Dendritic cell treated with granulocyte-macrophage colony-stimulating factor and Interleukin-4, amounts not matched to agents 40 ng/mL and 50 ng/mL, for 4 days (primary cell): ENCODE results near the gene C22orf39.

Source experiments
- H3K27ac Mint-ChIP-seq: one replicate; pipeline ENCODE4 v1.8.0; 2022; ENCODE audit warnings: mild to moderate bottlenecking, mixed read lengths
- H3K27me3 Mint-ChIP-seq: one replicate; pipeline ENCODE4 v1.8.0; 2022; ENCODE audit warnings: mild to moderate bottlenecking, mixed read lengths
- H3K36me3 Mint-ChIP-seq: one replicate; pipeline ENCODE4 v1.8.0; 2022; ENCODE audit warnings: low read depth, mixed read lengths
- H3K4me1 Mint-ChIP-seq: one replicate; pipeline ENCODE4 v1.8.0; 2022; ENCODE audit warnings: low read depth, mixed read lengths
- H3K4me3 Mint-ChIP-seq: one replicate; pipeline ENCODE4 v1.8.0; 2022; ENCODE audit warnings: mild to moderate bottlenecking, moderate library complexity, mixed read lengths
- H3K9me3 Mint-ChIP-seq: one replicate; pipeline ENCODE4 v1.8.0; 2022; ENCODE audit warnings: mixed read lengths
- intact Hi-C: fragments of 100-400 bp; cut with micrococcal nuclease; formaldehyde crosslinking; loops from one replicate; pipeline ENCODE4 v1.15.0; 2022

The C22orf39 gene

GRCh38 chr22:19419086-19419463 lies 28.4 kb downstream of the C22orf39 start:
- Mint-ChIP-seq H3K9me3 (no peaks in the 10 kb centered on the region), H3K4me1 (peaks cover 40% of the 10 kb centered on the region), H3K4me3 (no peak overlapping the region), H3K27ac (no peak overlapping the region), H3K36me3 (peaks cover 22% of the 10 kb centered on the region), H3K27me3 (no peaks in the 10 kb centered on the region)
- intact Hi-C loops, result no loop called here

- H3K4me1 Mint-ChIP-seq, result peaks cover 12% of the 10 kb centered on the region
- H3K27me3 Mint-ChIP-seq, result no peaks in the 10 kb centered on the region
- H3K36me3 Mint-ChIP-seq, result peaks cover 70% of the 10 kb centered on the region
- no peak overlapping the region for H3K4me3 Mint-ChIP-seq
- peak overlapping the region; percentile 4 for H3K27ac Mint-ChIP-seq
- intact Hi-C loops, result no loop called here
- no peaks in the 10 kb centered on the region for H3K9me3 Mint-ChIP-seq
Observed at GRCh38 chr22:19412923-19413322, 34.6 kb downstream of the C22orf39 start.

GRCh38 chr22:19412478-19412877 lies 35.0 kb downstream of the C22orf39 start:
- H3K4me3 Mint-ChIP-seq, result no peak overlapping the region
- H3K9me3 Mint-ChIP-seq, result no peaks in the 10 kb centered on the region
- intact Hi-C loops, result no loop called here
- peaks cover 71% of the 10 kb centered on the region for H3K36me3 Mint-ChIP-seq
- H3K27me3 Mint-ChIP-seq, result no peaks in the 10 kb centered on the region
- peaks cover 12% of the 10 kb centered on the region for H3K4me1 Mint-ChIP-seq
- peak overlapping the region; percentile 4 for H3K27ac Mint-ChIP-seq

- H3K36me3 Mint-ChIP-seq, result peaks cover 72% of the 10 kb centered on the region
- H3K4me3 Mint-ChIP-seq, result no peak overlapping the region
- H3K4me1 Mint-ChIP-seq, result peaks cover 12% of the 10 kb centered on the region
- no peaks in the 10 kb centered on the region for H3K9me3 Mint-ChIP-seq
- no peaks in the 10 kb centered on the region for H3K27me3 Mint-ChIP-seq
- intact Hi-C loops, result no loop called here
- no peak overlapping the region for H3K27ac Mint-ChIP-seq
Observed at GRCh38 chr22:19411690-19412045, 35.8 kb downstream of the C22orf39 start.

- intact Hi-C loops, result no loop called here
- Mint-ChIP-seq H3K4me1 (peaks cover 12% of the 10 kb centered on the region), H3K4me3 (no peak overlapping the region), H3K27ac (no peak overlapping the region), H3K9me3 (no peaks in the 10 kb centered on the region), H3K36me3 (peaks cover 74% of the 10 kb centered on the region), H3K27me3 (no peaks in the 10 kb centered on the region)
Observed at GRCh38 chr22:19410941-19411689, 36.4 kb downstream of the C22orf39 start.

GRCh38 chr22:19407649-19408606 lies 39.6 kb downstream of the C22orf39 start:
- no peak overlapping the region for H3K27ac Mint-ChIP-seq
- H3K4me1 Mint-ChIP-seq, result peaks cover 4% of the 10 kb centered on the region
- intact Hi-C loops, result no loop called here

GRCh38 chr22:19406846-19407245 lies 40.7 kb downstream of the C22orf39 start:
- Mint-ChIP-seq H3K27ac (no peak overlapping the region), H3K9me3 (no peaks in the 10 kb centered on the region), H3K4me1 (no peaks in the 10 kb centered on the region), H3K4me3 (no peak overlapping the region), H3K27me3 (no peaks in the 10 kb centered on the region), H3K36me3 (peaks cover 82% of the 10 kb centered on the region)
- intact Hi-C loops, result no loop called here

More at GRCh38 chr22:19407649-19408606, 39.6 kb downstream of the C22orf39 start:
- H3K9me3 Mint-ChIP-seq, result no peaks in the 10 kb centered on the region
- no peak overlapping the region for H3K4me3 Mint-ChIP-seq
- peaks cover 86% of the 10 kb centered on the region for H3K36me3 Mint-ChIP-seq
- no peaks in the 10 kb centered on the region for H3K27me3 Mint-ChIP-seq

GRCh38 chr22:19406281-19406811 lies 41.2 kb downstream of the C22orf39 start:
- no peaks in the 10 kb centered on the region for H3K4me1 Mint-ChIP-seq
- H3K9me3 Mint-ChIP-seq, result no peaks in the 10 kb centered on the region
- H3K36me3 Mint-ChIP-seq, result peaks cover 83% of the 10 kb centered on the region
- H3K4me3 Mint-ChIP-seq, result no peak overlapping the region
- intact Hi-C loops, result no loop called here
- H3K27me3 Mint-ChIP-seq, result no peaks in the 10 kb centered on the region
- H3K27ac Mint-ChIP-seq, result no peak overlapping the region

GRCh38 chr22:19405652-19406051 lies 41.9 kb downstream of the C22orf39 start:
- no peaks in the 10 kb centered on the region for H3K4me1 Mint-ChIP-seq
- intact Hi-C loops, result no loop called here
- H3K27me3 Mint-ChIP-seq, result no peaks in the 10 kb centered on the region
- H3K4me3 Mint-ChIP-seq, result no peak overlapping the region
- H3K27ac Mint-ChIP-seq, result no peak overlapping the region
- H3K9me3 Mint-ChIP-seq, result no peaks in the 10 kb centered on the region
- peaks cover 86% of the 10 kb centered on the region for H3K36me3 Mint-ChIP-seq

GRCh38 chr22:19405133-19405532 lies 42.4 kb downstream of the C22orf39 start:
- H3K36me3 Mint-ChIP-seq, result peaks cover 86% of the 10 kb centered on the region
- H3K27me3 Mint-ChIP-seq, result no peaks in the 10 kb centered on the region
- H3K9me3 Mint-ChIP-seq, result no peaks in the 10 kb centered on the region
- H3K4me1 Mint-ChIP-seq, result no peaks in the 10 kb centered on the region
- intact Hi-C loops, result no loop called here
- no peak overlapping the region for H3K27ac Mint-ChIP-seq
- no peak overlapping the region for H3K4me3 Mint-ChIP-seq

GRCh38 chr22:19404676-19405075 lies 42.8 kb downstream of the C22orf39 start:
- Mint-ChIP-seq H3K27ac (no peak overlapping the region), H3K4me1 (no peaks in the 10 kb centered on the region), H3K9me3 (no peaks in the 10 kb centered on the region), H3K4me3 (no peak overlapping the region), H3K36me3 (peaks cover 86% of the 10 kb centered on the region), H3K27me3 (no peaks in the 10 kb centered on the region)
- intact Hi-C loops, result no loop called here

GRCh38 chr22:19402642-19403191 lies 44.8 kb downstream of the C22orf39 start:
- no peaks in the 10 kb centered on the region for H3K4me1 Mint-ChIP-seq
- H3K36me3 Mint-ChIP-seq, result peaks cover 86% of the 10 kb centered on the region
- no peak overlapping the region for H3K4me3 Mint-ChIP-seq
- intact Hi-C loops, result no loop called here
- no peaks in the 10 kb centered on the region for H3K27me3 Mint-ChIP-seq
- no peak overlapping the region for H3K27ac Mint-ChIP-seq
- no peaks in the 10 kb centered on the region for H3K9me3 Mint-ChIP-seq

- Mint-ChIP-seq H3K36me3 (peaks cover 86% of the 10 kb centered on the region), H3K4me3 (no peak overlapping the region), H3K9me3 (no peaks in the 10 kb centered on the region), H3K27ac (no peak overlapping the region), H3K4me1 (no peaks in the 10 kb centered on the region), H3K27me3 (no peaks in the 10 kb centered on the region)
- intact Hi-C loops, result no loop called here
Observed at GRCh38 chr22:19401483-19401882, 46.0 kb downstream of the C22orf39 start.

- intact Hi-C loops, result no loop called here
- no peak overlapping the region for H3K4me3 Mint-ChIP-seq
- no peak overlapping the region for H3K27ac Mint-ChIP-seq
- no peaks in the 10 kb centered on the region for H3K9me3 Mint-ChIP-seq
- no peaks in the 10 kb centered on the region for H3K27me3 Mint-ChIP-seq
- H3K4me1 Mint-ChIP-seq, result no peaks in the 10 kb centered on the region
- H3K36me3 Mint-ChIP-seq, result peaks cover 86% of the 10 kb centered on the region
Observed at GRCh38 chr22:19400881-19401280, 46.6 kb downstream of the C22orf39 start.
